Progenitor cell of endocrine pancreas (in vitro differentiated cells): ENCODE results near the gene NAXD. TPM values are rescaled to one million over a fixed set of nuclear protein-coding genes. Genes with fewer than 3 reads are reported as not detected.

Source experiments
- DNase-seq: peaks from one replicate; pipeline ENCODE4 v3.0.0; 2021; ENCODE audit warnings: low spot score; ENCODE audit not compliant: unreplicated experiment
- H3K27ac Mint-ChIP-seq: 2 replicates; pipeline ENCODE4 v1.8.0; 2021; ENCODE audit warnings: mild to moderate bottlenecking, moderate library complexity, mixed read lengths
- H3K27me3 Mint-ChIP-seq: 2 replicates; pipeline ENCODE4 v1.8.0; 2021; ENCODE audit warnings: mixed read lengths
- H3K36me3 Mint-ChIP-seq: 2 replicates; pipeline ENCODE4 v1.8.0; 2022; ENCODE audit warnings: mixed read lengths; ENCODE audit not compliant: insufficient read depth
- H3K4me1 Mint-ChIP-seq: 2 replicates; pipeline ENCODE4 v1.8.0; 2021; ENCODE audit warnings: low read depth, mixed read lengths
- H3K4me3 Mint-ChIP-seq: 2 replicates; pipeline ENCODE4 v1.8.0; 2021; ENCODE audit warnings: low read depth, mild to moderate bottlenecking, moderate library complexity, mixed read lengths
- H3K9me3 Mint-ChIP-seq: 2 replicates; pipeline ENCODE4 v1.8.0; 2021; ENCODE audit warnings: low read depth, mixed read lengths
- CTCF ChIP-seq: fragments of 200-600 bp; sonication (generic); IDR thresholded peaks from one replicate; pipeline ENCODE4 v1.5.0; 2021; ENCODE audit warnings: antibody characterized with exemption, mild to moderate bottlenecking; ENCODE audit not compliant: unreplicated experiment
- total RNA-seq: library from RNA; stranded (reverse); gene quantifications from 2 replicates; pipeline ENCODE4 v1.2.1, GENCODE V29; 2021

Gene NAXD
- total RNA-seq, 1 donor from 2014 or later: 34.2 TPM

DNA sequence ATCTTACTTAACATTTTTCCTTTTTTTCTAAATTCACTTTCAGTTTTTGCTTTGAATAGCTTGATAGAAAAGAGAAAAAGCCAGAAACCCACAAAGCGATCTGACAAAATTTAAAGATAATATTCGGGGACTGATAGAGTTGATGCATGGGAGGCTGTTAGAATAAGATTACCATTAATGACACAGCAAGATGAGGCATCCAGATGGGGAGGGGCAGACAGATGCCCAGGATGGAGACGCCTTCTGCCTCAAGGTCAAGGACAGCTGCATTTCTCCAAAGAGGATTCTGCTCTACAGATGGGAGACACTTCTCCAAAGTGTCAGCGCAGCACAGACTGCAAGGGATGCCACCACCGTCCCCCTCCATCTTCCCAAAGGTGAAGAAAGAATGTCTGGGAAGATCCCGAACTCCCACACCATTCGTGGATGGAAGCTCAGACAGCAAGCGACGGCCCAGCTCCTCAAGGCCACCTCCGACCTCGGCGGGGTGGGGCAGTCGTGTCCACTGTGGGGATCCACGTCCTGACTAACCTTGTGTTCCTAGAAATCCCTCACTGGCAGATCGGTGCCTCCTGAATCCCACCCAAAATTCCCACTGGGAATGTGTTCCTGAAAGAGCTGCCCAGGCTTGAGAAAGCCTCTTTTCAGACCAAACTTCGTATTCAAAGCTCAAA, 32.9 kb downstream of the NAXD start:
- no peaks in the 10 kb centered on the region for H3K9me3 Mint-ChIP-seq
- no peaks in the 10 kb centered on the region for H3K27me3 Mint-ChIP-seq

DNA sequence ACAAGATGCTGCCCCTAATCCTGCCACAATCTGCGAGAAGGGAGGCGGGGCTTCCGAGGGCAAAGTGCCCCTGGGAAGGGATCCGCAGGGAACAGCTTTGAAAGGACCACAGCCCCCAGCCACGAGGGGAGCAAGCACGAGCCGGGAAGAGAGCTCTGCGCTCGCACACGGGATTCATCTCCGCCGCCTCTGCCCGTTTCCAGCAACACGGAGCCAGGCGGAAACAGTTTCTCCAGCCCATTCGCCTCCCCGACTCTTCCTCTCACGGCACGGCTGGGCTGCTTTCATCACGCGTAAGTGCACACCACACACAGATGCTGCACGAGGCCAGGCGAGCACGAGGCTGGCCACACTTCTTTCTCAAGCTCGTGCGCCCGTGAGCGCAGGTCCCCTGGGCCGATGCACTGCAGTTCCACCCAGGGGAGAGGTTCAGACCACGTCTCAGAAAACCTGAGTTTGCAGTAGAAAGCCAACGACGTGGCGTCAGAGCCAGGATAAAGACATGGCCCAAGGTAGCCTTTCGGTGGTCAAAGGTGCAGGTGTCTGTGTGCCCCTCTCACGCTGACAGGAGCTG, 33.6 kb downstream of the NAXD start:
- Mint-ChIP-seq H3K4me1 (no peaks in the 10 kb centered on the region), H3K4me3 (no peak overlapping the region), H3K27ac (peak overlapping the region; percentile 16), H3K36me3 (peaks cover 8% of the 10 kb centered on the region), H3K9me3 (no peaks in the 10 kb centered on the region), H3K27me3 (no peaks in the 10 kb centered on the region)
- TF ChIP-seq CTCF: no peak
- DNase-seq: no peak

More for the DNA sequence above, 32.9 kb downstream of the NAXD start:
- DNase-seq: no peak
- H3K36me3 Mint-ChIP-seq: peaks cover 7% of the 10 kb centered on the region
- H3K4me1 Mint-ChIP-seq: no peaks in the 10 kb centered on the region
- peak overlapping the region; percentile 16 for H3K27ac Mint-ChIP-seq
- TF ChIP-seq CTCF: no peak
- H3K4me3 Mint-ChIP-seq: no peak overlapping the region

DNA sequence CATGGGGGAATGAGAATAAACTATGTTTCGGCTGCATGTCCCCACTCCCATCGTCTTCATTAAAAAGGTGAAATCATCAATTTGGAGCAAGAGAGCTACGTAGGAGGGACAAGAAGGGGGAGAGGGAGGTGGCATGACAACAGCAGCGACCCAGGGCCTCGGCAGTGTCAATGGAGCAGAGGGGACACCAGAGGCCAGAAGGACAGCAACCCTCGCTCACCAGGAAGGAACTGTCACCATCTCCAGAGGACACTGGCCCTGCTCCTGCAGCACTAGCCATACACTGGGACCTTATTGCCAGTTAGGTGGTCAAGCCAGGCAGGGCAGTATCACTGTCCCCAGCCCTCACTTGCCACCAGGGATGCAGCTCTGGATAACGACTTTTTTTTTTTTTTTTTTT, 34.2 kb downstream of the NAXD start:
- no peak overlapping the region for H3K27ac Mint-ChIP-seq
- H3K4me3 Mint-ChIP-seq: no peak overlapping the region
- TF ChIP-seq CTCF: no peak
- H3K36me3 Mint-ChIP-seq: peaks cover 10% of the 10 kb centered on the region
- no peaks in the 10 kb centered on the region for H3K4me1 Mint-ChIP-seq
- DNase-seq: no peak
- no peaks in the 10 kb centered on the region for H3K27me3 Mint-ChIP-seq
- H3K9me3 Mint-ChIP-seq: no peaks in the 10 kb centered on the region

- no peak overlapping the region for H3K27ac Mint-ChIP-seq
- TF ChIP-seq CTCF: no peak
Observed at GRCh38 chr13:110650436-110650835, 35.1 kb downstream of the NAXD start.

GRCh38 chr13:110651271-110651670, 35.9 kb downstream of the NAXD start:
- Mint-ChIP-seq H3K27me3 (no peaks in the 10 kb centered on the region), H3K27ac (no peak overlapping the region), H3K36me3 (peaks cover 11% of the 10 kb centered on the region), H3K9me3 (no peaks in the 10 kb centered on the region), H3K4me3 (no peak overlapping the region), H3K4me1 (no peaks in the 10 kb centered on the region)
- no peak for DNase-seq
- TF ChIP-seq CTCF: no peak

More at GRCh38 chr13:110650436-110650835, 35.1 kb downstream of the NAXD start:
- Mint-ChIP-seq H3K27me3 (no peaks in the 10 kb centered on the region), H3K4me3 (no peak overlapping the region), H3K9me3 (no peaks in the 10 kb centered on the region), H3K36me3 (peaks cover 10% of the 10 kb centered on the region), H3K4me1 (no peaks in the 10 kb centered on the region)
- DNase-seq: no peak
